Naive thymus-derived CD8-positive, alpha-beta T cell (primary cell): ENCODE results near the gene GLP2R. TPM values are rescaled to one million over a fixed set of nuclear protein-coding genes. Genes with fewer than 3 reads are reported as not detected.

Experiments
- ATAC-seq, 2 donors: fragments of 150-1000 bp; cut with Tn5 transposase in 1 of 2; sonication (Bioruptor Pico), chemical (Tn5 transposase) in 1 of 2; 1 replicate in 1 of 2; 2 replicates in 1 of 2; pipeline ENCODE4 v1.10.0; 2021; ENCODE audit warnings: mild to moderate bottlenecking in 2 of 2, moderate library complexity in 2 of 2
- POLR2A ChIA-PET: fragments of 350-600 bp; sonication (Branson Sonifier 250); formaldehyde crosslinking; loops from one replicate; lab custom pipeline; 2021; ENCODE audit warnings: antibody characterized with exemption; lab: Charles Lee
- DNase-seq, 10 donors: peaks; one replicate each; pipeline versions ENCODE4 v3.0.0 to v3.0.0-alpha.2; 2020 to 2022
- H3K27ac Mint-ChIP-seq, 10 donors: one replicate each; pipeline ENCODE4 v1.8.0; 2020 to 2022; ENCODE audit warnings: mild to moderate bottlenecking in 10 of 10, mixed read lengths in 10 of 10, moderate library complexity in 4 of 10, inconsistent platforms in 1 of 10
- H3K27me3 Mint-ChIP-seq, 5 donors: one replicate each; pipeline ENCODE4 v1.8.0; 2021 to 2022; ENCODE audit warnings: mixed read lengths in 5 of 5
- H3K36me3 Mint-ChIP-seq, 3 donors: one replicate each; pipeline ENCODE4 v1.8.0; 2020 to 2022; ENCODE audit warnings: mixed read lengths in 3 of 3, mild to moderate bottlenecking in 2 of 3, inconsistent platforms in 1 of 3
- H3K4me1 Mint-ChIP-seq, 4 donors: one replicate each; pipeline ENCODE4 v1.8.0; 2021 to 2022; ENCODE audit warnings: mixed read lengths in 4 of 4
- H3K4me3 Mint-ChIP-seq, 10 donors: one replicate each; pipeline ENCODE4 v1.8.0; 2020 to 2022; ENCODE audit warnings: mild to moderate bottlenecking in 10 of 10, mixed read lengths in 10 of 10, moderate library complexity in 6 of 10, inconsistent platforms in 1 of 10
- H3K9me3 Mint-ChIP-seq, 9 donors: one replicate each; pipeline ENCODE4 v1.8.0; 2020 to 2022; ENCODE audit warnings: mixed read lengths in 9 of 9, mild to moderate bottlenecking in 3 of 9, inconsistent platforms in 1 of 9, moderate library complexity in 1 of 9
- polyA plus RNA-seq, 3 donors: library from polyadenylated mRNA; unstranded; fragments of 300-500 nt; fragmentation: Illumina TruSeq; gene quantifications; one replicate each; pipeline ENCODE4 v1.2.3, GENCODE V29; 2021
- total RNA-seq, 8 experiments: library from RNA in 2 of 8; stranded (reverse) in 2 of 8; gene quantifications; one replicate each; pipeline ENCODE4 v1.2.3 and lab custom pipeline; 2021 to 2026

Gene GLP2R
- total and polyA plus RNA-seq, 5 experiments from 2014 or later, result not detected

- Mint-ChIP-seq H3K9me3 (peaks cover 0 to under 1% (median 0%) of the 10 kb centered on the region in 9 donors), H3K36me3 (peaks cover 0 to 2% (median 0%) of the 10 kb centered on the region in 3 donors), H3K4me1 (no peaks in the 10 kb centered on the region), H3K27ac (no peak overlapping the region), H3K27me3 (peaks cover 1 to 30% (median 11%) of the 10 kb centered on the region in 5 donors), H3K4me3 (no peak overlapping the region)
- ATAC-seq, result no peak
- POLR2A ChIA-PET, result no interaction called here
- DNase-seq, result no peak
These were observed 49.0 kb downstream of the GLP2R start for GRCh38 chr17:9874722-9875121.

- Mint-ChIP-seq H3K27ac (no peak overlapping the region), H3K9me3 (peaks cover 0 to 7% (median 0%) of the 10 kb centered on the region in 9 donors), H3K36me3 (peaks cover 0 to 8% (median 0%) of the 10 kb centered on the region in 3 donors), H3K4me3 (no peak overlapping the region), H3K27me3 (peaks cover 0 to 30% (median 16%) of the 10 kb centered on the region in 5 donors), H3K4me1 (no peaks in the 10 kb centered on the region)
- POLR2A ChIA-PET, result no interaction called here
- no peak for ATAC-seq
- DNase-seq, result no peak
These were observed 49.7 kb downstream of the GLP2R start for GRCh38 chr17:9875441-9875840.

DNA sequence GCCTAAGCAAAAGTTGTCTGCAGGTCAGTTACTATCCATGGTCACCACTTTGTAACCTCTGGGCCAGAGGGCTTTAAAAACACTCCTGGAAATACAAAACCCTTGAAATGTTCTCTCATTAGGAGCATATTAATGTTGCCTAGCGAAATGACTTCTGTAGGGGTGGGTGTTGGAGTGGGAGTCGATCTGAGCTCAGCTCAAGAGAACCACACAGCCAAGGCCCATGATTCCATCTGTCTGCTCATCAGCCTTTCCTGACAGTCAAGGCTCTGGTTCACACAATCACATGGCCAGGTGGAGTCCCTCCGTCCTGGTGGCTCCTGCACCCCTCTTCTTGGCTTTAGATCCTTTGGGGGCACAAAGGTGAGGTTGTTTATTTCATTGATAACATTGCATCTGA is 52.6 kb downstream of the GLP2R start:
- Mint-ChIP-seq H3K4me1 (no peaks in the 10 kb centered on the region), H3K4me3 (no peak overlapping the region), H3K27me3 (peaks cover 0 to 30% (median 12%) of the 10 kb centered on the region in 5 donors), H3K27ac (no peak overlapping the region), H3K36me3 (peaks cover 0 to 22% (median 0%) of the 10 kb centered on the region in 3 donors), H3K9me3 (peaks cover 5 to 32% (median 20%) of the 10 kb centered on the region in 9 donors)
- DNase-seq (no peak), ATAC-seq (no peak)
- POLR2A ChIA-PET, result no interaction called here

DNA sequence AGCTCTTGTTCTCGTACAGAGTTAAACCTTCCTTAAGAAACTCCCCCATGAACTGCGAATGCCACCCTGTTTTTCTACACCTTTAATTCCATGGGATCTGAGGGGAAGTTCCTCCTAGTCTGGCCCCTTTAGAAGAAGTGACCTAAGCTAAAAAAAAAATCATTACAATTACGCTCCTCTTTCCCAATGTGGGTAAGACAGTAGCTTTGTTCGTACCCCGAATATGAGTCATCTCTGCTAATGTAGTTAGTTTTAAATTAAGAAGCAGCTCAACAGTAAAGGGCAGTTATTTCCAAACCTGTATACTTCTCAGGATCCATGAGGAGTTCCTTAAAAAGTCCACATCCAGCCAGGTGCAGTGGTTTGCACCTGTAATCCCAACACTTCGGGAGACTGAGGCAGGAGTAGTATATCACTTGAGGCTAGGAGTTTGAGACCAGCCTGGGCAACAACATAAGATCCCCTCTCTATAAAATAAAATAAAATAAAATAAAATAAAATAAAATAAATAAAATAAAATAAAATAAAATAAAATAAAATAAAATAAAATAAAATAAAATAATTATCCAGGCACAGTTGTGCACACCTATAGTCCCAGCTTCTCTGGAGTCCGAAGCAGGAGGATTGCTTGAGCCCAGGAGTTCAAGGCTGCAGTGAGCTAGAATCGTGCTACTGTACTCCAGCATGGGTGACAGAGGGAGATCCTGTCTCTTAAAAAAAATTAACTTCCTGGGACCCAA is 53.2 kb downstream of the GLP2R start:
- ATAC-seq (no peak), DNase-seq (no peak)
- Mint-ChIP-seq H3K4me3 (no peak overlapping the region), H3K27ac (no peak overlapping the region), H3K36me3 (peaks cover 0 to 26% (median 0%) of the 10 kb centered on the region in 3 donors), H3K9me3 (peaks cover 6 to 38% (median 24%) of the 10 kb centered on the region in 9 donors), H3K4me1 (no peaks in the 10 kb centered on the region), H3K27me3 (peaks cover 0 to 30% (median 12%) of the 10 kb centered on the region in 5 donors)
- POLR2A ChIA-PET, result no interaction called here

DNA sequence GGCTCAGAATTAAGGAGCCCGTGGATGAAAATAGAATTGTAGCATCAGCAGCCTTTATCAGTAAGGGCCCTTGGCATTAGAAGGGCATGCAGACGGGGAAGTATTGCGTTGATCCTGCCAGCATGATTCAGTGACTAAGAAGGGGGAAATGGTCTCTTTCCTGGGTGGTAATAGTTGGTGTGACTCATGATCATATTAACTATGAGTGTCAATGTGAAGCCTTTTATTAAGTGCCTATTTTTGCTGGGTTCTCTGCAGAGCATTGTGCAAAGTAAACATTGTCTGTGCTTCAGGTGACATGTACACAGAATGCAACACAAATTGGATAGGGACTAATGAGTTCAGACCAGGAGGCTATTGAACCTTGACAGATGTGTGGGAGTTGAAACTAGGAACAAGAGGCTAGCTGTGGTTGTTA is 54.9 kb downstream of the GLP2R start:
- no peak for ATAC-seq
- POLR2A ChIA-PET, result no interaction called here
- no peak for DNase-seq
- Mint-ChIP-seq H3K27ac (no peak overlapping the region), H3K4me3 (no peak overlapping the region), H3K36me3 (peaks cover 0 to 26% (median 0%) of the 10 kb centered on the region in 3 donors), H3K9me3 (peaks cover 6 to 42% (median 29%) of the 10 kb centered on the region in 9 donors), H3K4me1 (no peaks in the 10 kb centered on the region), H3K27me3 (peaks cover 0 to 18% (median 6%) of the 10 kb centered on the region in 5 donors)

DNA sequence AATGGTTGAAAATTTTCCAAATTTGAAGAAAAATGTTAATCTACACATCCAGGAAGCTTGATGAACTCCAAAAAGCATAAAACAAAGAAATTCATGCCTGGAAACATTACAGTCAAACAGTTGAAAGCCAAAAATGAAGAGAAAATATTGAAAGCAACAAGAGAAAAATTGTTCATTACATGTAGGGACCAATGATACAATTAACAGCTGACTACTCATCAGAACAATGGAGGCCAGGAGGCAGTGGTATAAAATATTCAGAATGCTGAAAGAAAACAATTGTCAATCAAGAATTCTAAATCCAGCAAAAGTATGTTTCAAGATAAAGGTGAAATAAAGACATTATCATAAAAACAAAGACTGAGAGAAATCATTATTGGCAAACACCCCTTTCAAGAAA is 57.7 kb downstream of the GLP2R start:
- H3K36me3 Mint-ChIP-seq, result peaks cover 0 to 26% (median 0%) of the 10 kb centered on the region in 3 donors
- no peaks in the 10 kb centered on the region for H3K4me1 Mint-ChIP-seq
- POLR2A ChIA-PET, result no interaction called here
- H3K27me3 Mint-ChIP-seq, result peaks cover 0 to 12% (median 0%) of the 10 kb centered on the region in 5 donors
- DNase-seq, result no peak
- H3K9me3 Mint-ChIP-seq, result peaks cover 6 to 42% (median 29%) of the 10 kb centered on the region in 9 donors
- H3K27ac Mint-ChIP-seq, result no peak overlapping the region
- H3K4me3 Mint-ChIP-seq, result no peak overlapping the region
- no peak for ATAC-seq

GRCh38 chr17:9886141-9886930 is 60.6 kb downstream of the GLP2R start:
- Mint-ChIP-seq H3K36me3 (peaks cover 0 to 18% (median 0%) of the 10 kb centered on the region in 3 donors), H3K27ac (no peak overlapping the region), H3K4me1 (no peaks in the 10 kb centered on the region), H3K9me3 (peaks cover 6 to 30% (median 22%) of the 10 kb centered on the region in 9 donors), H3K4me3 (no peak overlapping the region), H3K27me3 (peaks cover 0 to 6% (median 3%) of the 10 kb centered on the region in 5 donors)
- POLR2A ChIA-PET, result no interaction called here
- no peak for ATAC-seq
- DNase-seq, result no peak

GRCh38 chr17:9887508-9887907 is 61.8 kb downstream of the GLP2R start:
- Mint-ChIP-seq H3K27ac (no peak overlapping the region), H3K4me1 (no peaks in the 10 kb centered on the region), H3K9me3 (peaks cover 2 to 18% (median 14%) of the 10 kb centered on the region in 9 donors), H3K36me3 (peaks cover 0 to 8% (median 0%) of the 10 kb centered on the region in 3 donors), H3K27me3 (peaks cover 0 to 9% (median 5%) of the 10 kb centered on the region in 5 donors), H3K4me3 (no peak overlapping the region)
- DNase-seq (no peak), ATAC-seq (no peak)
- POLR2A ChIA-PET, result no interaction called here

- POLR2A ChIA-PET, result no interaction called here
- Mint-ChIP-seq H3K4me1 (no peaks in the 10 kb centered on the region), H3K36me3 (no peaks in the 10 kb centered on the region), H3K27me3 (peaks cover 4 to 18% (median 11%) of the 10 kb centered on the region in 5 donors), H3K27ac (no peak overlapping the region), H3K9me3 (peaks cover 0 to 2% (median 0%) of the 10 kb centered on the region in 9 donors), H3K4me3 (no peak overlapping the region)
- no peak for ATAC-seq
- no peak for DNase-seq
These were observed 64.4 kb downstream of the GLP2R start for GRCh38 chr17:9890124-9890523.

GRCh38 chr17:9893411-9894012 is 67.8 kb downstream of the GLP2R start:
- Mint-ChIP-seq H3K36me3 (no peaks in the 10 kb centered on the region), H3K9me3 (no peaks in the 10 kb centered on the region), H3K27ac (no peak overlapping the region), H3K27me3 (peaks cover 9 to 37% (median 15%) of the 10 kb centered on the region in 5 donors), H3K4me1 (no peaks in the 10 kb centered on the region), H3K4me3 (no peak overlapping the region)
- no peak for ATAC-seq
- no peak for DNase-seq
- POLR2A ChIA-PET, result no interaction called here

GRCh38 chr17:9894231-9894630 is 68.5 kb downstream of the GLP2R start:
- DNase-seq (no peak), ATAC-seq (no peak)
- no peak overlapping the region for H3K4me3 Mint-ChIP-seq
- POLR2A ChIA-PET, result no interaction called here
- H3K4me1 Mint-ChIP-seq, result no peaks in the 10 kb centered on the region
- no peaks in the 10 kb centered on the region for H3K9me3 Mint-ChIP-seq
- H3K27ac Mint-ChIP-seq, result no peak overlapping the region
- H3K36me3 Mint-ChIP-seq, result no peaks in the 10 kb centered on the region
- peaks cover 9 to 37% (median 17%) of the 10 kb centered on the region in 5 donors for H3K27me3 Mint-ChIP-seq

DNA sequence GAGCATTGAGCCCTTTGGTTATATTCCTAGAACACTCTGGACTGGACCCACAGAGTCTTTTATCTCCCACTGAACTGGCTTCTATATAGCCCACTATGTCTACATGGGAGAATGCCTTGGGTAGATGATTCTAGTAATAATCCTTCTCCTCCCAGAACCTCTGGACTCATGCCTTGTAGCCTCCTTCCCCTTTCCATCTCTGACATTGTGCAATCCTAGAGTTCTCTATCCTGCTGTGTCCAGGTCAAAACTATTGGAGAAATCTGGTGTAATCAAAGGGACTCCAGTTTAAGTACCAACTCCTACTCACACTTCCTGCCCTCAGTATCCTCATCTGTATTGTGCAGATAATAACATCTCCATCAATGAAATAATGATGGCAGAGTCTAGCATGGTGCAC is 70.2 kb downstream of the GLP2R start:
- H3K27me3 Mint-ChIP-seq, result peaks cover 12 to 52% (median 23%) of the 10 kb centered on the region in 5 donors
- POLR2A ChIA-PET, result no interaction called here
- H3K4me1 Mint-ChIP-seq, result no peaks in the 10 kb centered on the region
- DNase-seq, result no peak
- no peak for ATAC-seq
- H3K4me3 Mint-ChIP-seq, result no peak overlapping the region
- H3K36me3 Mint-ChIP-seq, result no peaks in the 10 kb centered on the region
- no peak overlapping the region for H3K27ac Mint-ChIP-seq
- no peaks in the 10 kb centered on the region for H3K9me3 Mint-ChIP-seq
